ENCODE data around the gene KCNQ2.

KCNQ2 gene

GRCh38 chr20:63433756-63434531 is 38.5 kb downstream of the KCNQ2 start:
- TF ChIP-seq ARNTL (CRISPR knock-in tag; IDR thresholded peaks at IDR 0.05; ENCODE audit: borderline replicate concordance, low read depth) (no peak), OSR1 (CRISPR knock-in tag; IDR thresholded peaks at IDR 0.05) (no peak), ESRRG (CRISPR knock-in tag; IDR thresholded peaks at IDR 0.05) (no peak), POU6F1 (CRISPR knock-in tag; IDR thresholded peaks at IDR 0.05; ENCODE audit: borderline replicate concordance, low read depth) (no peak), TCF4 (CRISPR knock-in tag; IDR thresholded peaks at IDR 0.05; ENCODE audit: borderline replicate concordance) (no peak), ISL1 (CRISPR knock-in tag; IDR thresholded peaks at IDR 0.05) (no peak), TSHZ2 (CRISPR knock-in tag; IDR thresholded peaks at IDR 0.05) (no peak), ZFP30 (CRISPR knock-in tag; IDR thresholded peaks at IDR 0.05) (no peak), TOX (CRISPR knock-in tag; IDR thresholded peaks at IDR 0.05; ENCODE audit: borderline replicate concordance) (no peak), ZFP3 (CRISPR knock-in tag; IDR thresholded peaks at IDR 0.05) (no peak), CREB5 (CRISPR knock-in tag; IDR thresholded peaks at IDR 0.05; ENCODE audit: low read depth) (no peak), SNAI2 (CRISPR knock-in tag; IDR thresholded peaks at IDR 0.05) (no peak)
- no peak for ATAC-seq

- no peak for TF ChIP-seq PATZ1 (CRISPR knock-in tag; IDR thresholded peaks at IDR 0.05; ENCODE audit: borderline replicate concordance)
- TF ChIP-seq CSDC2 (CRISPR knock-in tag; IDR thresholded peaks at IDR 0.05), result no peak
- no peak for TF ChIP-seq ZFP30 (CRISPR knock-in tag; IDR thresholded peaks at IDR 0.05)
- TF ChIP-seq ARNTL (CRISPR knock-in tag; IDR thresholded peaks at IDR 0.05; ENCODE audit: borderline replicate concordance, low read depth), result no peak
- no peak for TF ChIP-seq CREB5 (CRISPR knock-in tag; IDR thresholded peaks at IDR 0.05; ENCODE audit: low read depth)
- no peak for TF ChIP-seq PPARA (CRISPR knock-in tag; IDR thresholded peaks at IDR 0.05; ENCODE audit: borderline replicate concordance)
- no peak for TF ChIP-seq BACH2 (CRISPR knock-in tag; IDR thresholded peaks at IDR 0.05; ENCODE audit: borderline replicate concordance)
- TF ChIP-seq ZNF8 (CRISPR knock-in tag; IDR thresholded peaks at IDR 0.05), result no peak
- TF ChIP-seq CSRNP3 (CRISPR knock-in tag; IDR thresholded peaks at IDR 0.05), result no peak
- TF ChIP-seq ESRRG (CRISPR knock-in tag; IDR thresholded peaks at IDR 0.05), result no peak
- TF ChIP-seq TOX (CRISPR knock-in tag; IDR thresholded peaks at IDR 0.05; ENCODE audit: borderline replicate concordance), result no peak
- no peak for ATAC-seq
These were observed 39.1 kb downstream of the KCNQ2 start for GRCh38 chr20:63433351-63433750.

All from SK-N-SH treated with all-trans-retinoic acid at 6 μM for 48 hours (cell line).